SIG-M5 treated with dmso at 0.1 percent for 504 hours (cell line): ENCODE measurements around the gene ARF6.
A peak's percentile ranks its signal among the peaks of the same experiment; 100 is the strongest.
"Not testable (repeated sequence)": the region's sequence is repeated elsewhere in the genome, so short reads cannot be mapped to it uniquely, and the experiment has no call there.

Source experiments
- DNase-seq: peaks from one replicate; lab custom pipeline; 2025; ENCODE audit not compliant: unreplicated experiment; lab: John Stamatoyannopoulos, UW

The ARF6 gene

DNA sequence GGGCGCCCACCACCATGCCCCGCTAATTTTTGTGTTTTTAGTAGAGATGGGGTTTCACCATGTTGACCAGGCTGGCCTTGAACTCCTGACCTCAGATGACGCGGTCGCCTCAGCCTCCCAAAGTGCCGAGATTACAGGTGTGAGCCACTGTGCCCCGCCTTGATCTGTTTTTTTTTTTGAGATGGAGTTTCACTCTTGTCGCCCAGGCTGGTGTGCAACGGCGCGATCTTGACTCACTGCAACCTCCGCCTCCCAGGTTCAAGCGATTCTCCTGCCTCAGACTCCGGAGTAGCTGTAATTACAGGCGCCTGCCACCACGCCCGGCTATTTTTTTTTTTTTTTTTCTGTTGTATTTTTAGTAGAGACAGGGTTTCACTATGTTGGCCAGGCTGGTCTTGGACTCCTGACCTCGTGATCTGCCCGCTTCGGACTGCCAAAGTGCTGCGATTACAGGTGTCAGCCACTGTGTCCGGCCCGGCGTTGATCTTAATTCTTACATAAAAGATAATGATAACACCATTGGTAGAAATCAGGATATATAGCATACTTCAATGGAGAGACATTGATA lies 9.9 kb downstream of the ARF6 start:
- DNase-seq = not testable (repeated sequence)

DNA sequence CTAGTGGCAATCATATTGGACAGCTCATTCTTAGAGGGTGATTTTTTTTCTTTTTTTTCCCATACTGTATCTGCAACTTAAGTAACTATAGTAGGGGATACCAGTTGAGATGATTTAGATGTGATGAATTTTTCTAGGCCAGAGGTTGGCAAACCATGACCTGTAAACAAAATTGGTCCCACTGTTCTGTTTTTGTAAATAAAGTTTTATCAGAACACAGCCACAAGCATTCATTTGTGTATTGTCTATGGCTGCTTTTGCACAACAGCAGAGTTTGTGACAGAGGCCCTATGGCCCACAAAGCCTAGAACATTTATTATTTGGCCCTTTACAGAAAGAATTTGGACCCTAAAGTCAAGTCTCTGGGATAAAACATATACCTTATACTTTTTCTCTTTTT lies 11.4 kb downstream of the ARF6 start:
- DNase-seq = no peak

DNA sequence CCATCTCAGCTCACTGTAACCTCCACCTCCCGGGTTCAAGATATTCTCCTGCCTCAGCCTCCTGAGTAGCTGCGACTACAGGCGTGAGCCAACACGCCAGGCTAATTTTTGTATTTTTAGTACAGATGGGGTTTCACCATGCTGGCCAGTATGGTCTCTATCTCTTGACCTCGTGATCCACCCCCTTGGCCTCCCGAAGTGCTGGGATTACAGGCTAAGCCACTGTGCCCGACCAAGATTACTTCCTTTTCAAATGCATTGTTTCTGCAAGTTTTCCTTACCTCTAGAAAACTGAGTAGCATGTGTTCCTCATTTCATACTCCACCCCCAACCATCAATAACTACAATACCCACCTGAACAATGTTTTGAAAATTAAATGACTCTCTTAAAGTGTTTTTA lies 13.1 kb downstream of the ARF6 start:
- no peak for DNase-seq

DNA sequence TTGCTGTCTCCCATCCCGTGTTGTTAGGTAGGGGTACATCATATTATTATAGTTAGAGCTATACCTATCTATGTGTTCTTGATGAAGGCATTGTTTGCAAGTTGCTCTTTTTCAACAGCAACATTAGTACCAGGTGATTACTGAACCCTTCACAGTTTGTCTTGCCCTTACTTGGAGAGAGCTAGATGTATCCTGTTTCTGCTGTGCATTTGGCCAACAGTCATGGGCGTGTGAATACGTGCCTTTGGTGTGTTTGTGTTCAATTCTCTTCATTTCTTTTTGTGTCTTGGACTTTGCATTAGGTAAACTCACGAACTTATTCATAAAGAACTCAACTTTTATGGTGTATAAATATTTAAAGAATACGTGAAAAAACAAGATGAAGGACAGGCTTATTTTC lies 14.3 kb downstream of the ARF6 start:
- DNase-seq = no peak

DNA sequence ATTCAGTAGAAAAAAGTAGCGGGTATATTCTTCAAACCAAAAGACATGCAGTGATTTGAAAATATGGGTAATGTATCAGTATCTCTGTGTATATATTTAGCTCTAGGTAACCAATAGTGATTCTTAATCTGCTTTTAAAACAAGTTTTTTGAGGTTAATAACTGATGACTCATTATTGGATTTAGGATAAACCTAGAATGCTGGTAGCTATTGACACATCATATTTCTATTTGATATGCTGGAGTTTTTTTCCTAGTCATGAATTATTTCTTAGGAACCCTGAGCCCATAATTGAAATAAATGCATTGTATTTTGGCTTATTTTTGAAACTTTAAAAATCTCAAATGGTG lies 15.5 kb downstream of the ARF6 start:
- no peak for DNase-seq

DNA sequence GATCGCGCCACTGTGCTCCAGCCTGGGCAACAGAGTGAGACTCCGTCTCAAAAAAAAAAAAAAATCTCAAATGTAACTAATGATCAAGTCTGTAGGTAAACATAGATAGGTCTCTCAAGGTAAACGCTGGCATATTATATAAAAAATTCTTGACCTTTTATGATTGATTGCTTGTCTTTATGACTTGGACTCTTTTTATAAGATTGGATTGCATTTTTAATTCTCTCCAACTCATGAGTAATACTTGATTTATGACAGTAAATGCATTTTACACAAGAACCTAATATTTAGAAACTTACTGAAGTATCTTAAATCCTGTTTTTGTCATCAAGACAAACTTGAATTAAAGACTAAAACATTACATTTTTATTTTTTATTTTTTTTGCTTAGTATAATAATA lies 16.1 kb downstream of the ARF6 start:
- no peak for DNase-seq

DNA sequence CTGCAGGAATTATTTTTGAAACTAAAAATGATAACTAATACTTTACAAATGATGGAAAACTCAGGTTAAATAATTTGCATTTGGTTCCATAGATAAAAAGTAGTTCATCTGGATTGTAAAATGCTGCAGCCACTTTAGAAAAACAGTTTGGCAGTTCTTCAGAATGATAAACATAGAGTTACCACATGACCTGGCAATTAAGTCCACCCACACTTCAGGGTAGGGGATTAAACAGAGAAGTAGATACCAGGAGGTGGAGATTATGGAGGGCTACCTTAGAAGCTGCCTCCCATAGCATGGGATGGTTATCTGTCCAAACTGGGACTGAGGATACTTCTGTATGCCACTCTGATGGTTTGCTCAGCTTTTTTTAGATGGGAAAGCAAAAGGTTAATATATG lies 22.2 kb downstream of the ARF6 start:
- no peak for DNase-seq

DNA sequence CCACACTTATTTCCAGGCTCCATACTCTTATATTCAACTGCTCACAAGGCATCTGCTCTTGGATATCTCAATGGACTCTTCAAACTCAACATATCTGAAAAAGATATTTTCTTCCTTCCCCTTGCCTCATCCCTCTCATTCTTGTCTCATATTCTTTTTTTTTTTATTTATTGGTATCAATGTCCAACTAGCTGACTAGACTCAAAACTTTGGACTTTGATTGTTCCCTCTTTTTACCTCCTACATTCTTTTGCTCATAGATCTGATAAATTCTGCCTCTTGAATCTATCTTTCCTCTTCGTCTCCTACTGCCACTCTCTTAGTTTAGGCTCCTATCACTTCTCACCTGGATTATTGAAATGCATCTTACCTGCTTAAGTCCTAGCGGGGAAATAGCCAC lies 25.8 kb downstream of the ARF6 start:
- no peak for DNase-seq

DNA sequence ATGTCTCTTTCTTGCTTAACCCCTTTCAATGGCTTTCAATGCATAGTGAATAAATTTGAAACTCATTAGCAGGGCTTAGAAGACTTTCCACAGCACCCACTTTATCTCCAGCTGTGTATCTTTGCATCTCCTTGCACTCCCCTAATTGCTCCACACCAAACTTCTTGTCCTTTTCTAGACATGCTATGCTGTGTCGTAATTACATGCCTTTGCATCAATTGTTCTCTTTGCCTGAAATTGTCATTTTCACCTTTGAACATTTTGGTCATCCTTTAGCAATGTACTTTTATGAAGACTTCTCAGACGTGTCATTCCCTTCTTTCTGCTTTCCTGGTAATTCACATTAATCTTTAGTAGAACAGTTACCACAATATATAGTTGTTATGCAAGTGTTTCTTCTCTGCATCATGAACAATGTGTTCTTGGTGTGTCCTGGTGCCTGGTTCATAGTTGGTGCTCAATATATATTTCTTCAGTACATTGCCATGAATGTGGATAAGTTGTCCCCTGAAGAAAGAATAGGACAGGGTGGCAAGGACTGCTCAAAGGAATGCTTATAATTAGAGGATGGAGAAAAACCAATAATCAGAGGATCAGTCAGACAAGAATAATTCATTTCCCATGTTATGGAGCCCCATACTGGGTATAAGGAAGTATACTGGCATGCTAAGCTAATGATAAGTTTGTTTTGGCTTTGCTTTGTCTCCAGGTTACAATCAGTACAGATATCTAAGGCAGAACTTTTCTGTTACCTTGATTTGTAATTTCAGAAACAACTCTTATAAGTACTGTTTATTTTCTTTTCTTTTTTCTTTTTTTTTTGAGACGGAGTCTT lies 27.2 kb downstream of the ARF6 start:
- DNase-seq = peak; percentile 40

DNA sequence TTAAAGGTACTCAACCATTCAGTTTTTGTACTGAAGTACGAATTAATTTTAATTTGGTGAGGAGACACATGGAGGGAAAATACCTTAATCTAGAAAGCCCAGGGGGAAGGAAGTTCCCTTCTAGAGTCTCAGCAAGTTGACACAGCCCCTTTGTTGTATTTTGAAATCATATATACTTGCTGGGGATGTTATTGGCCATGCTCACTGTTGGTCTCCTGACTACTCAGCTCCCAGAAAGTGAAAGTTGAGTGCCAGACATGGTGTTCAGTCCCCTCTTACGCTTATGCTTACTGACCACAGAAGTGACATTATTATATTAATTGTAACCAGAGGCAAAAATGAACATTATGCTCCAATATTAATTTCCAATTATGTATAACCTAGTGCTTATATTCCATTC lies 28.1 kb downstream of the ARF6 start:
- DNase-seq = no peak

DNA sequence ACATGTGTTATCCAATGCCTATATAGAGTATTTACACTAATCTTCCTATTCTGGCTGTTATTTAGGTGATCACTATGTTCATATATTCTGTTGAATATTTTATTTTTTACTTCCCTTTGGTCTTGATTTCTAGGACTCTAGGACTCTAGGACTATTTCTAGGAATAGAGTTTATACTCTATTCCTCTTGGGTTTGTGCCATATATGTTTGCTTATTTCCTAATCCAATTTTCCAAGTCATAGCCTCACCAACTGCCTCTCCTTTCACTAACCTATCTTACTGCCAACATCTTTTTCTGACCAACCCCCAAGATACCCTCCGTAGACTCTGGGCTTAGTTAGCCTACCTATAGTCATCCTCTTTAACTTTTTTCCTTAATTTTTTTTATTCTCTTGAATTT lies 28.5 kb downstream of the ARF6 start:
- DNase-seq = no peak

DNA sequence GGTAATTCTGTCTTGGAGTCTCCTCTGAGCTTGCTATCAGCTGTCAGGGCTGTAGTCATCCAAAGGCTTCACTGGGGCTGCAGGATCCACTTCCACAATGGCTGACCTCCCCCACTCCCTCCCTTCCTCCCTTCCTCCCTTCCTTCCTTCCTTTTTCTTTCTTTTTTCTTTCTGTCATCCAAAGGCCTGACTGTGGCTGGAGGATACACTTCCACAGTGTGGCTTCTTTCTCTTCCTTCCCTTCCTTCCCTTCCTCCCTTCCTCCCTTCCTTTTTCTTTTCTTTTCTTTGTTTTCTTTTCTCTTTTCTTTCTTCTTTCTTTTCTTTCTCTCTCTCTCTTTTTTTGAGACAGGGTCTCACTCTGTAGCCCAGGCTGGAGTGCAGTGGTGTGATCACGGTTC lies 30.6 kb downstream of the ARF6 start:
- no peak for DNase-seq

DNA sequence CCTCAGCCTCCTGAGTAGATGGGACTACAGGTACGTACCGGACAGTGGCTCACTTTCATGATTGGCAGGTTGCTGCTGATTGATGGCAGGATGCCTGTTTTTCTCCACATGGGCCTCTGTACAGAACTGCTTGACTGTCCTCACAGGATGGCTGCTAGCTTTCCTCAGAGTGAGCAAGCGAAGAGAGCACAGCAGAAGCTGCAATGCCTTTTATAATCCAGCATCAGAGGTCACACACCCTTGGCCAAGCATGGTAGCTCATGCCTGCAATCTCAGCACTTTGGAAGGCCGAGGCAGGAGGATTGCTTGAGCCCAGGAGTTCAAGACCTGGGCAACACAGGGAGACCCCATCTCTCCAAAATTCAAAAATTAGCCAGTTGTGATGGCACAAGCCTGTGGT lies 31.0 kb downstream of the ARF6 start:
- no peak for DNase-seq

DNA sequence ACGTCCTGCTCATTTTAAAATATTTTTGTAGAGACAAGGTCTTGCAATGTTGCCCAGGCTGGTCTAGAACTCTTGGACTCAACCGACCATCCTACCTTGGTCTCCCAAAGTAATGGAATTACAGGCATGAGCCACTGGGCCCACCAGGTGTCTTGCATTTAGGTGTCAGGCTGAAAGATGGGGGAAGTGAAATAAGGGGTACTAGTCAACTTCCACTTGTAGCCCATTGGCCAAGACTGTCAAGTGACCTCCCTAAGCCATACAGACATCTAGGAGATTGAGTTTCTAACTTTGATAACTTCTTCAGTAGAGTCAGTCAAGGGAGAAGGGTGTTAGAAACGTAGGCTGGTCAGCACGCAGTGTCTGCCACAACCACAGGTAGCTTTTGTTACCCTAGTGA lies 32.0 kb downstream of the ARF6 start:
- DNase-seq = no peak

DNA sequence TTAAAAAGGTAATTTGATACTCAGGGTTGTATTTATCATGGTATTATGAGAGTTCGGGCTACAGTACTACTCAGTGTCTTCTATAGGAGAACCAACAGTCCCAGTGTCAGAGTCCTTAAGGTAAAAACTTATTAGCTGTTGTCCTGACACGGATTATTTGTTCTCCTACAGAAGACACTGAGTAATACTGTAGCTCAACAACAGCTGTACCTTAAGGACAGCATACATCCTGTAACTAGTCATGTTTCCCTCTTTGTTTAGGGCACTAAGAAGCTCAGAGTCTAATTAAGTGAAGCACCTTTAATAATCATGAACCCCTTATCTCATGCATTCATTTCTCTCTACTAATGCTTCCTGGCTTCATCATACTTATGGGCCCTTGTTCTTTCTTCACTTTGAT lies 33.9 kb downstream of the ARF6 start:
- DNase-seq = no peak

DNA sequence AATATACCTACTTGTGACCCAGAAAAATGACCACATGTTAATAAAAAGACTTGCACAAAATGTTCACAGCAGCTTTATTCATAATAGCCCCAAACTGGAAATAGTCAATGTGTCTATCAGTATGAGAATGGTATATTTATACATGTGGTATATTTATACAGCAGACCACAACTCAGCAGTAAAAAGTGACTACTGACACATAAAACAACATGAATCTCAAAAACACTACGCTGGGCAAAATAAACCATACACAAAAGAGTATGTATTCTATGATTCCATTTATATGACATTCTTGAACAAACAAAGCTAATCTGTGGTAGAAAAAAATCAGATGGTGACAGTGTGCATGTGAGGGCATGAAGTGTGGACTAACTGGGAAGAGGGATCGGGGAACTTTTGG lies 35.1 kb downstream of the ARF6 start:
- DNase-seq = no peak

DNA sequence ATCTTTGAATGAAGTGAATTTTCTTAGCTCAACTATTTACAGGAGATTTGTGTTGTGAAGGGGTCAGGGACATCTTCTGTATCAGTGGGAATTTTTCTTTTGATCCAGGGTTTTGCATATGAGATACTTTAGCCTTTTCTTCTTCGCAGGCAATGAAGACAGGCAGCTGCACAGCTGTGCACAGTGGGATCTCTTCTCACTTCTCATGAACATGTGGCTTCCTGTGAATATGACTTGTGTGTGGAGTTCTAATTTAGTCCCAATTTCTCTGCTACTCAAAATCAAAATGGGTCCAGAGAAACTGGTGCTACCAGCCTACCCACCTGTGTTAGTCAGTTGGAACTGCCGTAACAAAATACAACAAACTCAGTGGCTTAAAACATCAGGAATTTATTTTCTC lies 37.8 kb downstream of the ARF6 start:
- no peak for DNase-seq

DNA sequence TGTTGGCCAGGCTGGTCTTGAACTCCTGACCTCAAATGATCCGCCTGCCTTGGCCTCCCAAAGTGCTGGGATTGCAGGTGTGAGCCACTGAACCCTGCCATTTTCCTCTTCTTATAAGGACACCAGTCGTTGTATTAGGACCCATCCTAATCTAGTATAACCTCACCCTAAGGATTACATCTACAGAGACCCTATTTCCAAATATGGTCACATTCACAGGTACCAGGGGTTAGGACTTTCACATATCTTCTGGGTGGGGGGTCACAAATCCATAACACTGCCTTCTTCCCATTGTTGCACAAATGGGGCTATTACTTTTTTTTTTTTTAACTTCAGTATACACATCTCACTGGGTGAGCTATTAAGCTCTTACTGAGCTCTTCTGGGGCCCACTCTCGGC lies 38.6 kb downstream of the ARF6 start:
- no peak for DNase-seq

DNA sequence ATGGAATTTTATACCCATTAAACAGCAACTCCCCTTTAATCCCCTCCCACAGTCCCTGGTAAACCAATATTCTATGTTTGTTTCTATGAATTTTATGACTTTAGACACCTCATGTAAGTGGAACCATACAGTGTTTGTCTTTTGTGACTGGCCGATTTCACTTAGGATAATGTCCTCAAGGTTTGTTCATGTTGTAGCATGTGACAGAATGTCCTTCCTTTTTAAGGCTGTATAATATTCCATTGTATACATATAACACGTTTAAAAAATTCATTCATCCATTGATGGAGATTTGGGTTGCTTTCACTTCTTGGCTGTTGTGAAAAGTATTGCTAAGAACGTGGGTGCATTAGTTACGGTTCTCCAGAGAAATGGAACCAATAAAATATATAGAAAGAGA lies 40.2 kb downstream of the ARF6 start:
- DNase-seq = no peak

DNA sequence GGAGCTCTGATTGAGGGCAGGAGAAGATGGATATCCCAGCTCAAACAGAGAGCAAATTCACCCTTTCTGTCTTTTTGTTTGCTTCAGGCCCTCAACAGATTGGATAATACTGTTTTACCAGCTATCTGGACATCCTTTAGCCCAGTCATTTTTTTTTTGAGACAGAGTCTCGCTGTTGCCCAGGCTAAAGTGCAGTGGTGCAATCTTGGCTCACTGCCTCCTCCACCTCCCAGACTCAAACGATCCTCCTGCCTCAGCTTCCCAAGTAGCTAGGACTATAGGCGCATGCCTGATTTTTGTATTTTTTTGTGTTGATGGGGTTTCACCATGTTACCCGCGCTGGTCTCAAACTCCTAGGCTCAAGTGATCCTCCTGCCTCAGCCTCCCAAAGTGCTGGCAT lies 40.8 kb downstream of the ARF6 start:
- DNase-seq = no peak

DNA sequence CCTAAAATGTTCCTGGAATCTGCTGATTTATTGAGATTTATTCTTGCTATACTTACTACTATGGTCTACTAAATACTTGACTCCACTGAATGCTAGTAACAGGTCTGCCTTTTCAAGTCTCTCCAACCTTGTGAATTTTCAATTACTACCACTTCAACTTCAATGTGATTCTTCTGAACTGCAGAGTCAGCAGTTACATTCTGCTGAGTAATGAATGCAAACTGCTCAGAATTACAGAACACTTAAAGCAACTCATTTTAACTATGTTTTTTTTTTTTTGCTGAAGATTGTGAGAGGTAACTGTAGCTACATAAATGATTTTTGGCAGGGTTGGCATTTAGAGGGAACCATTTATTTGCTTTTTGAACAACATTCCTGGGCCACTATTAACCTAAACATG lies 41.8 kb downstream of the ARF6 start:
- DNase-seq = no peak

DNA sequence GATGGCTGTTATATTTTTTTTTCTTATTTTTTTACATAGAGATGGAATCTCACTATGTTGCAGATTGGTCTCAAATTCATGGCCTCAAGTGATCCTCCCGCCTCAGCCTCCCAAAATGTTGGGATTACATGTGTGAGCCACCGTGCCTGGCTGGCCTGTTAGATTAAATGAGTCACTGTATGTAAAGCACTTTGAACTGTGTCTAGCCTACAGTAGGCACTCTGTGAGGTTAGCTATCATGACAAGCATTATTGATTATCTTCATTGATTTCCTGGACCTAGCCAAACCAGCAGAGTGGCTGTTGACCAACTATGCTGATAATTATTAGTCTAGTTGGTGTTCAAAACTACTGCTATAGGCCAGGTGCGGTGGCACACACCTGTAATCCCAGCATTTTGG lies 42.6 kb downstream of the ARF6 start:
- DNase-seq = no peak

DNA sequence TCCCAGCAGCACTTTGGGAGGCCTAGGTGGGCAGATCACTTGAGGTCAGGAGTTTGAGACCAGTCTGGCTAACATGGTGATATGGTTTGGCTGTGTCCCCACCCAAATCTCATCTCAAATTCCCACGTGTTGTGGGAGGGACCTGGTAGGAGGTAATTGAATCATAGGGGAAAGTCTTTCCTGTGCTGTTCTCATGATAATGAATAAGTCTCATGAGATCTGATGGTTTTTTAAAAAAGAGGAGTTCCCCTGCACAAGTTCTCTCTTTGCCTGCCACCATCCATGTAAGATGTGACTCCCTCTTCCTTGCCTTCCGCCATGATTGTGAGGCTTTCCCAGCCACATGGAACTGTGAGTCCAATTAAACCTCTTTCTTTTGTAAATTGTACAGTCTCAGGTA lies 43.4 kb downstream of the ARF6 start:
- not testable (repeated sequence) for DNase-seq
